H9 (cell line): ENCODE data around the gene TMEM266. TPM values are rescaled to one million over a fixed set of nuclear protein-coding genes. Genes with fewer than 3 reads are reported as not detected.

Experiments used
- DNase-seq: peaks from one replicate; pipeline ENCODE4 v3.0.0-alpha.2; 2017
- H2AFZ ChIP-seq: one replicate; pipeline ENCODE4 v1.6.1; 2013; ENCODE audit warnings: mild to moderate bottlenecking, low read length, control low read depth, moderate library complexity
- H2AK5ac ChIP-seq: 2 replicates; pipeline ENCODE4 v1.6.1; 2013; ENCODE audit warnings: low read length, control low read depth, mixed read lengths; ENCODE audit not compliant: insufficient read length
- H2BK120ac ChIP-seq: one replicate; pipeline ENCODE4 v1.6.1; 2013; ENCODE audit warnings: low read depth, mild to moderate bottlenecking, low read length, control low read depth, inconsistent platforms; ENCODE audit not compliant: poor library complexity, severe bottlenecking
- H2BK12ac ChIP-seq: 2 replicates; pipeline ENCODE4 v1.6.1; 2013; ENCODE audit warnings: low read length, control low read depth, mixed read lengths, low read depth; ENCODE audit not compliant: insufficient read length
- H2BK15ac ChIP-seq: 2 replicates; pipeline ENCODE4 v1.6.1; 2013; ENCODE audit warnings: low read depth, low read length, control low read depth
- H2BK20ac ChIP-seq: one replicate; pipeline ENCODE4 v1.6.1; 2013; ENCODE audit warnings: low read depth, mild to moderate bottlenecking, low read length, control low read depth, inconsistent platforms; ENCODE audit not compliant: poor library complexity, severe bottlenecking
- H2BK5ac ChIP-seq: 2 replicates; pipeline ENCODE4 v1.6.1; 2013; ENCODE audit warnings: low read length, control low read depth, mixed read lengths; ENCODE audit not compliant: insufficient read length
- H3K14ac ChIP-seq: 2 replicates; pipeline ENCODE4 v1.6.1; 2013; ENCODE audit warnings: low read length, control low read depth; ENCODE audit not compliant: insufficient read depth
- H3K18ac ChIP-seq: 2 replicates; pipeline ENCODE4 v1.6.1; 2013; ENCODE audit warnings: low read depth, mild to moderate bottlenecking, mixed read lengths, low read length, control low read depth; ENCODE audit not compliant: insufficient read length
- H3K23ac ChIP-seq: 2 replicates; pipeline ENCODE4 v1.6.1; 2013; ENCODE audit warnings: low read length, control low read depth, mixed read lengths, low read depth; ENCODE audit not compliant: insufficient read length
- H3K23me2 ChIP-seq: 2 replicates; pipeline ENCODE4 v1.6.1; 2013; ENCODE audit warnings: low read depth, mild to moderate bottlenecking, mixed read lengths, low read length, control low read depth; ENCODE audit not compliant: insufficient read length, poor library complexity, severe bottlenecking
- H3K27ac ChIP-seq: 2 replicates; pipeline ENCODE4 v1.5.1; 2013; ENCODE audit warnings: low read length, control low read depth, mixed read lengths, low read depth; ENCODE audit not compliant: insufficient read length
- H3K27me3 ChIP-seq: 2 replicates; pipeline ENCODE4 v1.6.1; 2013; ENCODE audit warnings: low read length, control low read depth, inconsistent platforms; ENCODE audit not compliant: insufficient read depth
- H3K4ac ChIP-seq: 2 replicates; pipeline ENCODE4 v1.6.1; 2013; ENCODE audit warnings: low read depth, mild to moderate bottlenecking, control low read depth, inconsistent platforms, low read length, moderate library complexity
- H3K4me1 ChIP-seq: 2 replicates; pipeline ENCODE4 v1.6.1; 2013; ENCODE audit warnings: low read length, control low read depth, inconsistent platforms; ENCODE audit not compliant: insufficient read depth
- H3K4me2 ChIP-seq: 2 replicates; pipeline ENCODE4 v1.6.1; 2013; ENCODE audit warnings: low read length, control low read depth, mixed read lengths; ENCODE audit not compliant: insufficient read length, insufficient read depth
- H3K56ac ChIP-seq: 2 replicates; pipeline ENCODE4 v1.6.1; 2013; ENCODE audit warnings: low read depth, mild to moderate bottlenecking, mixed read lengths, low read length, control low read depth; ENCODE audit not compliant: insufficient read length
- H3K79me1 ChIP-seq: 2 replicates; pipeline ENCODE4 v1.6.1; 2013; ENCODE audit warnings: low read depth, mild to moderate bottlenecking, moderate library complexity, low read length, control low read depth, inconsistent platforms; ENCODE audit not compliant: insufficient read depth, poor library complexity, severe bottlenecking
- H3K79me2 ChIP-seq: 2 replicates; pipeline ENCODE4 v1.6.1; 2013; ENCODE audit warnings: low read length, control low read depth, inconsistent platforms; ENCODE audit not compliant: insufficient read depth
- H3K9ac ChIP-seq: 2 replicates; pipeline ENCODE4 v1.6.1; 2013; ENCODE audit warnings: low read length, control low read depth, mixed read lengths; ENCODE audit not compliant: insufficient read length; ENCODE audit errors: extremely low read depth
- H3K9me3 ChIP-seq: one replicate; pipeline ENCODE4 v1.6.1; 2013; ENCODE audit warnings: low read depth, low read length, inconsistent platforms; ENCODE audit not compliant: control insufficient read depth
- H3T11ph ChIP-seq: one replicate; pipeline ENCODE4 v1.6.1; 2013; ENCODE audit warnings: mild to moderate bottlenecking, low read length, control low read depth, inconsistent platforms
- H4K20me1 ChIP-seq: one replicate; pipeline ENCODE4 v1.6.1; 2013; ENCODE audit not compliant: control insufficient read depth, insufficient read length, insufficient read depth
- H4K5ac ChIP-seq: 2 replicates; pipeline ENCODE4 v1.6.1; 2013; ENCODE audit warnings: low read depth, mild to moderate bottlenecking, mixed read lengths, low read length, control low read depth; ENCODE audit not compliant: insufficient read length
- H4K8ac ChIP-seq: replicated peaks from 2 replicates; pipeline ENCODE4 v1.6.1; 2013; ENCODE audit warnings: low read length, control low read depth, mixed read lengths, low read depth; ENCODE audit not compliant: insufficient read length
- H4K91ac ChIP-seq: 2 replicates; pipeline ENCODE4 v1.6.1; 2013; ENCODE audit warnings: low read depth, mild to moderate bottlenecking, moderate library complexity, mixed read lengths, low read length, control low read depth; ENCODE audit not compliant: insufficient read length
- H3K27ac Mint-ChIP-seq, 3 experiments: 2 replicates in 2 of 3; 3 replicates in 1 of 3; pipeline ENCODE4 v1.8.0; 2020 to 2021; ENCODE audit warnings: mixed read lengths in 3 of 3, mild to moderate bottlenecking in 1 of 3, moderate library complexity in 1 of 3
- H3K27me3 Mint-ChIP-seq: 2 replicates; pipeline ENCODE4 v1.8.0; 2021; ENCODE audit warnings: low read depth, mild to moderate bottlenecking, moderate library complexity, mixed read lengths
- H3K36me3 Mint-ChIP-seq, 3 experiments: 2 replicates in 2 of 3; 3 replicates in 1 of 3; pipeline ENCODE4 v1.8.0; 2020 to 2021; ENCODE audit warnings: low read depth in 3 of 3, mixed read lengths in 3 of 3; ENCODE audit not compliant: insufficient read depth in 1 of 3
- H3K4me1 Mint-ChIP-seq, 2 experiments: 2 replicates each; pipeline ENCODE4 v1.8.0; 2020; ENCODE audit warnings: mixed read lengths in 2 of 2
- H3K4me3 Mint-ChIP-seq, 2 experiments: 2 replicates in 1 of 2; 3 replicates in 1 of 2; pipeline ENCODE4 v1.8.0; 2020 to 2021; ENCODE audit warnings: mild to moderate bottlenecking in 2 of 2, mixed read lengths in 2 of 2, moderate library complexity in 1 of 2
- H3K9me3 Mint-ChIP-seq, 2 experiments: 2 replicates in 1 of 2; 3 replicates in 1 of 2; pipeline ENCODE4 v1.8.0; 2020; ENCODE audit warnings: mild to moderate bottlenecking in 2 of 2, mixed read lengths in 2 of 2, moderate library complexity in 1 of 2
- CTCF ChIP-seq: fragments of 200-600 bp; sonication (generic); conservative IDR thresholded peaks from 3 replicates; pipeline ENCODE4 v1.8.0; 2021; ENCODE audit warnings: antibody characterized with exemption, mild to moderate bottlenecking
- WGBS: extraction: QIAGEN DNeasy Blood & Tissue Kit; methylation state at CpG from one replicate; pipeline ENCODE4 v1.1.7; 2013; ENCODE audit warnings: missing lambda C conversion rate, low lambda C conversion rate, mixed read lengths; ENCODE audit not compliant: insufficient read length; ENCODE audit errors: extremely low coverage; 5-methylcytosine and 5-hydroxymethylcytosine counted together
- total RNA-seq: library from RNA; stranded (reverse); gene quantifications from 2 replicates; pipeline ENCODE4 v1.2.1, GENCODE V29; 2021

The TMEM266 gene
- total RNA-seq, 1 experiment from 2014 or later, result 0.81 TPM

- no peak for DNase-seq
- no peaks in the 10 kb centered on the region; a peak in 1 of 5 replicates for H3K9me3 Mint-ChIP-seq
- Histone ChIP-seq H3K9me3 (no peaks in the 10 kb centered on the region), H3K18ac (no peak overlapping the region), H2AFZ (no peak overlapping the region), H3K56ac (no peak overlapping the region), H2BK20ac (no peak overlapping the region), H3K14ac (no peak overlapping the region), H3K4me2 (no peak overlapping the region), H3K27ac (no peak overlapping the region), H4K91ac (no peak overlapping the region), H3K9ac (no peak overlapping the region), H3K79me1 (no peaks in the 10 kb centered on the region), H4K8ac (no peak overlapping the region), H4K5ac (no peak overlapping the region), H2BK120ac (no peak overlapping the region), H2BK15ac (no peak overlapping the region), H3K79me2 (no peaks in the 10 kb centered on the region), H4K20me1 (no peaks in the 10 kb centered on the region), H3K23me2 (no peaks in the 10 kb centered on the region), H2BK12ac (no peak overlapping the region), H3K23ac (no peak overlapping the region), H3T11ph (no peak overlapping the region), H3K27me3 (no peaks in the 10 kb centered on the region), H2BK5ac (no peak overlapping the region), H3K4ac (no peak overlapping the region), H2AK5ac (no peak overlapping the region), H3K4me1 (no peaks in the 10 kb centered on the region)
- no peaks in the 10 kb centered on the region; a peak in 1 of 7 replicates for H3K36me3 Mint-ChIP-seq
- peaks cover 8% of the 10 kb centered on the region for H3K27me3 Mint-ChIP-seq
- H3K4me3 Mint-ChIP-seq, result no peak overlapping the region
- peaks cover 6% of the 10 kb centered on the region in 2 experiments for H3K4me1 Mint-ChIP-seq
- no peak for TF ChIP-seq CTCF
- no CpG with 5 or more reads among the region's 8 CpGs for WGBS
- no peak overlapping the region for H3K27ac Mint-ChIP-seq
Observed at GRCh38 chr15:76175442-76175841, 115.7 kb downstream of the TMEM266 start.
